Bronchial epithelial cell (primary cell): ENCODE results near the gene BAHD1. TPM values are rescaled to one million over a fixed set of nuclear protein-coding genes. Genes with fewer than 3 reads are reported as not detected.

ENCODE experiments used
- DNase-seq: peaks from one replicate; pipeline ENCODE4 v3.0.0-alpha.2; 2010; ENCODE audit warnings: low read depth
- FAIRE-seq: peaks from 2 replicates; lab custom pipeline; 2011; peaks lifted over from hg19 to GRCh38; lab: Jason Lieb, UNC
- H3K27me3 ChIP-seq: 2 replicates; pipeline ENCODE4 v1.5.1; 2011; ENCODE audit warnings: low read length; ENCODE audit not compliant: control insufficient read depth, insufficient read depth
- H3K36me3 ChIP-seq: 2 replicates; pipeline ENCODE4 v1.5.1; 2011; ENCODE audit warnings: low read length; ENCODE audit not compliant: control insufficient read depth, insufficient read depth
- H3K4me3 ChIP-seq: 2 replicates; pipeline ENCODE4 v1.5.1; 2011; ENCODE audit warnings: mild to moderate bottlenecking, low read depth, low read length, control low read depth
- total RNA-seq: library from RNA; depleted of rRNA; stranded (reverse); fragments of >200 nt; gene quantifications from 2 replicates; pipeline ENCODE4 v1.2.1, GENCODE V29; 2014
- TF ChIP-seq, protein P1 (sequence below): IDR thresholded peaks from 2 replicates; pipeline ENCODE4 v1.5.1; 2011; ENCODE audit warnings: mild to moderate bottlenecking, moderate library complexity, low read length, control low read depth, inconsistent platforms; ENCODE audit not compliant: insufficient read depth, severe bottlenecking

BAHD1 gene
- total RNA-seq, 1 donor from 2014 or later: 4.2 TPM

DNA sequence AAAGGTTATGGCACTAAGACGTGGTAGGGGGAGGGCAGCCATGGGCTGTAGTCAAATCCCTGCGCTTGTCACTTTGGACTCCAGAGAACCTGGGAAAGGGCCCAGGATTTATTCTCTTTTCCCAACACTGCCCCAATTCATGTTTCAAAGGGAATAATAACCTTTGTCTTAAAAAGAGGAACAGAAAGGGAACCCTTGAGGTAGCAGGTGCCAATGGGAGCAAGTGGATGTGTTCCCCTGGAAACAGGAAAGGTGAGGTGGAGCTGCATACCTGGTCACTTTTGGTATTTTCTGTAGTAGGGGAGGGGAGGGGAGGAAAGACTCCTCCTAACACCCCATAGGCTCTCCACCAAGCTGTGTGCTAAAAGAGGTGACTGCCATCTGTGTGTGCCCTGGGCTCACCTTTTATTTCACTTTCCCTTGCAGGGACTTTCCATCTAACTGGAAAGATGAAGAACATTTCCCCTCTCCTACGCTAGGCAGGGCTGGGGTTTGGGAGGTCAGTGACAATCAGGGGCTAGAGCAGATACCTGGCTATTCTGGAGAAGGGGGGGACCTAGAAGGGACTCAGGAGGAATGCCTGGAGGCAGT lies 23.9 kb downstream of the BAHD1 start:
- DNase-seq (no peak), FAIRE-seq (no peak)
- Histone ChIP-seq H3K27me3 (no peaks in the 10 kb centered on the region), H3K36me3 (peaks cover 11% of the 10 kb centered on the region), H3K4me3 (no peak overlapping the region)
- TF ChIP-seq, protein P1, sequence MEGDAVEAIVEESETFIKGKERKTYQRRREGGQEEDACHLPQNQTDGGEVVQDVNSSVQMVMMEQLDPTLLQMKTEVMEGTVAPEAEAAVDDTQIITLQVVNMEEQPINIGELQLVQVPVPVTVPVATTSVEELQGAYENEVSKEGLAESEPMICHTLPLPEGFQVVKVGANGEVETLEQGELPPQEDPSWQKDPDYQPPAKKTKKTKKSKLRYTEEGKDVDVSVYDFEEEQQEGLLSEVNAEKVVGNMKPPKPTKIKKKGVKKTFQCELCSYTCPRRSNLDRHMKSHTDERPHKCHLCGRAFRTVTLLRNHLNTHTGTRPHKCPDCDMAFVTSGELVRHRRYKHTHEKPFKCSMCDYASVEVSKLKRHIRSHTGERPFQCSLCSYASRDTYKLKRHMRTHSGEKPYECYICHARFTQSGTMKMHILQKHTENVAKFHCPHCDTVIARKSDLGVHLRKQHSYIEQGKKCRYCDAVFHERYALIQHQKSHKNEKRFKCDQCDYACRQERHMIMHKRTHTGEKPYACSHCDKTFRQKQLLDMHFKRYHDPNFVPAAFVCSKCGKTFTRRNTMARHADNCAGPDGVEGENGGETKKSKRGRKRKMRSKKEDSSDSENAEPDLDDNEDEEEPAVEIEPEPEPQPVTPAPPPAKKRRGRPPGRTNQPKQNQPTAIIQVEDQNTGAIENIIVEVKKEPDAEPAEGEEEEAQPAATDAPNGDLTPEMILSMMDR: no peak

DNA sequence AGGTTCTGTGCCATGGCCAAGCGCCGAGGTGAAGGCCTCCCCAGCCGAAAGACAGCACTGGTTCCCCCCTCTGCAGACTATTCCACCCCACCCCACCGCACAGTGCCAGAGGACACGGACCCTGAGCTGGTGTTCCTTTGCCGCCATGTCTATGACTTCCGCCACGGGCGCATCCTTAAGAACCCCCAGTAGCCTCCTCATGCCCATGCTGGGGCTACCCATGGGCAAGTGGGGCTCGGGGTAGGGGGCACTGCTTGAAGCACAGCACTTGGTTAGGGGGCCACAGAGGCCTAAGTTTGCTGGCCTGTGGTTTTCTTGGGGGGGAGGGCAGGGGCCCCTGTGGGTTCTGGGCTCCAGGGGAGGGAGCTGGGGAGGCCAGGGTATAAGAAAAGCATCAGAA lies 25.2 kb downstream of the BAHD1 start:
- TF ChIP-seq, protein P1: no peak
- DNase-seq: no peak
- peaks cover 11% of the 10 kb centered on the region for H3K36me3 ChIP-seq
- FAIRE-seq: no peak
- no peaks in the 10 kb centered on the region for H3K27me3 ChIP-seq
- H3K4me3 ChIP-seq: no peak overlapping the region

DNA sequence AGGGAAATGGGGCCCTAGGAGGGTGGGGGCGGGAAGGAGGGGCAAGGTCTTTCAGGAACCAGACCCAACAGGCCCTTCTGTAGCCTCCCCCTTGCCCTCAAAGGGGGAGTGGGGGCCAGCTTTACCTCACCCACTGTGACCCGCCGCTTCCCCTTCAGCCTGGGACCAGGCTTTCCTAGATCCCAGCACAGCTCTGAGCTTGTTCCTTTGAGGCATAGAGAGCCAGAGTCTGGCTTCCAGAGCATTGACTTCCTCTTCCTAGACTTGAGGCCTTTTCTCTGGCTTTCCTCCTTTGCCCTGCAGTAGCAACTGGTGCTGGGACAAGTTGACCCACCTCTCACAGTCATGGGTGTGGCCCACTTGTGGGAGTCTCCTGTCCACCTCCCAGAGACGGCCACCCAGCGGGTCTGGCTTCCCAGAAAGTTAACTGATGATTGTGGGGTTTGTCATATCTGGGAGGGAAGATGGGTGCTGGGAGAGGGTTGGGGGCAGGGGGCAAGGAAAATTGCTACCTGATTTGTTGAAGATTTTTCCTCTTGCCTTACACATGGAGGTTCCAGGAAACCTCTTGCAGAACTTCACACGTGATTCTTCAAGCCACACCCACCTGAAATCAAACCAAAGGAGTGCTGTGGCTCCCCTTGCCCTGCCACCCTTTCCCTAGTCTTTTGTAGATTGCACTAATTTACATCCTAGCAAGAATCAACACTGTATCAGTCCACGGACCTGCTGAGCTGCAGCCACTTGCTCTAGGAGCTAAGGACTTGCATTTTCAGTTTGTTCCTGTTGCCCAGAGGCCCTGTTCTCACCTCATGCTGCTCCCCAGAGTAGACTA lies 25.9 kb downstream of the BAHD1 start:
- Histone ChIP-seq H3K4me3 (no peak overlapping the region), H3K27me3 (no peaks in the 10 kb centered on the region), H3K36me3 (peaks cover 11% of the 10 kb centered on the region)
- FAIRE-seq (no peak), DNase-seq (no peak)
- TF ChIP-seq, protein P1: no peak

DNA sequence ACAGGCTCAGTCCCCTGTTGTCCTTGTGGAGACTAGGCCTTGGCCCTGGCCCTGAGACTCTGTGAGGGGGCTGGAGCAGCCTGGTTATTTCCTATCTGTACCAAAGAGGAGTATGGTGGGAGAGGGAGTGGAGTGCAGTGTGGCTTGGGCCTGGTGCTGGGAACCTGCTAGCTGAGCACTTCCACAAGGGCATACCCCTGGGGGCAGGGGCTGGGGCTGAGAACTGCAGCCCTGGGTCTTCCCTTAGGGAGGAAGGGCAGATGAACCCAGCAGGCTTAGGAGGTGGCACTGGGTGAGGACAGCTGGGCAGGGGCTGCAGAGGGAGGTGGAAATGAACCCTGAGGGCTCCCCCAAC lies 26.5 kb downstream of the BAHD1 start:
- FAIRE-seq (no peak), DNase-seq (no peak)
- peaks cover 6% of the 10 kb centered on the region for H3K36me3 ChIP-seq
- TF ChIP-seq, protein P1: no peak
- H3K27me3 ChIP-seq: no peaks in the 10 kb centered on the region
- no peak overlapping the region for H3K4me3 ChIP-seq

DNA sequence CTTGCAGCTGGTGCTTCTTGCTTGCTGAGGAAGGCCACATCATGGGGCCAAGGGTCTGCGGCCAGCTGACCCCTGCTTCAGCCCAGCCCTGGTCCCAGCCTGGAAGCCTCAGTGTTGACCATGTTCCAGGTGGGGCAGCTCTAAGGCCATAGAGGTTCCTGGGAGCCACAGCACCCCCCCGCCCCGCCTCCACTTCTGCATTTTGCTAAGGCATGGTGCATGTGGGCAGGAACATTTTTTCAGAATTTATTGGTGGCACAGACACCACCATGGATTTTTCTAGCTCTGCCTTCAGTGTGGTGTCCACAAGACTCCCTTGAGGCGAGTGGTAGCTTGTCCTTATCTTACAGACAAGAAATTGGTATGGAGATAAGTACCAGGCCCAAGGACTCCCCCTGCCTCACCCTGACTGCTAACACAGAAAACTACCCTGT lies 28.2 kb downstream of the BAHD1 start:
- Histone ChIP-seq H3K27me3 (no peaks in the 10 kb centered on the region), H3K36me3 (peaks cover 5% of the 10 kb centered on the region), H3K4me3 (no peak overlapping the region)
- no peak for FAIRE-seq
- TF ChIP-seq, protein P1: no peak
- no peak for DNase-seq
